ENCODE data around the gene ELP4. TPM values are rescaled to one million over a fixed set of nuclear protein-coding genes. Genes with fewer than 3 reads are reported as not detected.

The ELP4 gene
- total RNA-seq, 4 donors from 2014 or later = 14.4 to 23.3 (median 16.8) TPM

DNA sequence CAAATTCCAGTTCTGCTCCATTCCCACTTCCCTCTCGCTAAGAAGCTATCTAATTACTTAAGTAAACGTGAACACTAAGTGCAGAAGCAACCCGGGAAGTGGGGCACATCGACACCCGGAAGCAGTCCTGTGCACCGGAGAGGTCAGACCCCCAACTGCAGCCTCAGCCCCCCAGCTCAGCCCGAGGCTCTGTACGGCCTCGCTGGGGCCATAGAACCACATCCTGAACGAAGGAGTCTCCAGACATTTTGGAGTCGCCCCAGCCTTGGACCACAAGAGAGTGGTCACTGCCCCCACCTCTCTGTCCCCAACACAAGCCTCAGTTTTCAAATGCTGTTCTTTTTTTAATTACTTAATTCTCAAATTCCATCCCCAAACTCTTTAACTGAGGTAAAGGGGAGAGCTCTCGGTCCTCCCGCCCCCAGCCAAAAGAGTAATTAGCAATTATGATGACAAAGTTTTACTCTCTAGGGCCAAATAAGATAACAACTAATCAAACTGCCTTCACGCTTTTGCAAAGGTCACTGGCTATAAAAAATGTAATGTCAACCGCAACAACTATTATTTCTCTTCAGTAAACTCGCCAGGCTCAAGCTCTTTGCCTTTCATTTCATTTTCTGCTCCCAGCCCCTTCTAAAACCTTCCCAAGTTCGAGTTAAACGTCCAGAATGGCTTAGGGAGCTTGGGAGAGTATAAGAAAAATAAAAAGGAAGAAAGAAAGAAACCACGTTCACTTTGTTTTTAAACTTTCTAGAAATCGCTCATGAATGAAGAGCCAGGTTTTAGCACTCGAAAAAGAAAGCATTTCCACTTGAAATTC, 299.4 kb downstream of the ELP4 start:
- TF ChIP-seq, protein P1, sequence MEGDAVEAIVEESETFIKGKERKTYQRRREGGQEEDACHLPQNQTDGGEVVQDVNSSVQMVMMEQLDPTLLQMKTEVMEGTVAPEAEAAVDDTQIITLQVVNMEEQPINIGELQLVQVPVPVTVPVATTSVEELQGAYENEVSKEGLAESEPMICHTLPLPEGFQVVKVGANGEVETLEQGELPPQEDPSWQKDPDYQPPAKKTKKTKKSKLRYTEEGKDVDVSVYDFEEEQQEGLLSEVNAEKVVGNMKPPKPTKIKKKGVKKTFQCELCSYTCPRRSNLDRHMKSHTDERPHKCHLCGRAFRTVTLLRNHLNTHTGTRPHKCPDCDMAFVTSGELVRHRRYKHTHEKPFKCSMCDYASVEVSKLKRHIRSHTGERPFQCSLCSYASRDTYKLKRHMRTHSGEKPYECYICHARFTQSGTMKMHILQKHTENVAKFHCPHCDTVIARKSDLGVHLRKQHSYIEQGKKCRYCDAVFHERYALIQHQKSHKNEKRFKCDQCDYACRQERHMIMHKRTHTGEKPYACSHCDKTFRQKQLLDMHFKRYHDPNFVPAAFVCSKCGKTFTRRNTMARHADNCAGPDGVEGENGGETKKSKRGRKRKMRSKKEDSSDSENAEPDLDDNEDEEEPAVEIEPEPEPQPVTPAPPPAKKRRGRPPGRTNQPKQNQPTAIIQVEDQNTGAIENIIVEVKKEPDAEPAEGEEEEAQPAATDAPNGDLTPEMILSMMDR (IDR thresholded peaks at IDR 0.05; ENCODE audit: low read depth) = no peak

DNA sequence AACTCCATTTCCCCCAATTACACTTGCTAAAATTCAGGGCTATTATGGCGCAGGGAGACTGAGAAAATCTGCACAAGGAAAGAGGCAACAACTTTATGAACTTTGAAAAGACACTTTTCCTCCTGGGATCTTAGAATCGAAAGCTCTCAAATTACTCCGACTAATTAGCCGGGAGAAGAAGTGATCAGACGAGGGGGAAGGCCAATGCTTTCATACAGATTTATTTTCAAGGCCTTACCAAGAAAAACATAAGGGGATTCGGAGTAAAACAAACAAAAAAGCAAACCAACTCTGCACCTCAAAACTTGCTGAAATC, 299.9 kb downstream of the ELP4 start:
- TF ChIP-seq, protein P1 (IDR thresholded peaks at IDR 0.05; ENCODE audit: low read depth) = no peak

DNA sequence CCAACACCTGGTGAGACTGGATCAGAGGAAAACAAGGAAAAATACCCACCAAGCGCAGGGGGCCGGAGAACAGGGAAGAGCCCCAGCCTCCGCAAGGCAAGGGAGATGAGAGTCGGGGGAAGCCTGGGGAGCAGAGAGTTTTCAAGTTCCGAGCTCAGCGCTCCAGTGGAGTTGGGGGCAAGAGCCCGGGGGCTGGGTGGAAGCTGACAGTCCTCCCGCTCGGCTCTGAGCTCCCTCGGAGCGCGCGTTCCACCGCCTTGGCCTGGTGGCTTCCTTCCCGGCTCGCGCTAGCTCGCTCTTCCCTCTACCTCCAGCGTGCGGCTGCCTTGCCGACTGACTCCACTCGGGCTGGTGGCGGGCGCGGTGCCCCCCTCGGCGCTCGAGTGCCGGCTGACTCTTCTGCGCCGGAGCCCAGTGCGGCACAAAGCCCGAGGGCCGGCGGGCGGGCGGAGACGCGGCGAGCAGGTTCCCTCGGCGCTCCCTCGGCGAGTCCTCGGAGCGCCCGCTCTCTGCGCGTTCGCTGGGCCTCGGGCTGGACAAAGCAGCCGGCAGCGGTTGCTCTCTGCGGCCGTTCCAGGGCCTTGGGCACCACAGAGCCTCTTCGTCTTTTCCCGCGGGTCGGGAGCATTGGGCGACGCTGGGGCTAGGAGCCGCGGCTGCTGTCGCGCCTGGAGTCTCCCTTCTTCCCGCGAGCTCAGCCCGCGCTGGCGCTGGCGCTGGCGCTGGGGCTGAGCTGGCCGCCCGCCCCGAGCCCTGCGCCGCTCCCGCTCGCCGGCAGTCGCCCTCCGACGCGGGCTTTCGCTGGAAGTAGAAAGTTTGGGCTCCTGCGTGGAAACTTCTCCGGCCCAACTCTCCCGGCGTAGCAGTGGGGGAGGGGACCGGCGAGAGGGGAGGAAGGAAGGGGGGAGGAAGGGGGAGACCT, 300.6 kb downstream of the ELP4 start:
- TF ChIP-seq, protein P1 (IDR thresholded peaks at IDR 0.05; ENCODE audit: low read depth) = no peak

DNA sequence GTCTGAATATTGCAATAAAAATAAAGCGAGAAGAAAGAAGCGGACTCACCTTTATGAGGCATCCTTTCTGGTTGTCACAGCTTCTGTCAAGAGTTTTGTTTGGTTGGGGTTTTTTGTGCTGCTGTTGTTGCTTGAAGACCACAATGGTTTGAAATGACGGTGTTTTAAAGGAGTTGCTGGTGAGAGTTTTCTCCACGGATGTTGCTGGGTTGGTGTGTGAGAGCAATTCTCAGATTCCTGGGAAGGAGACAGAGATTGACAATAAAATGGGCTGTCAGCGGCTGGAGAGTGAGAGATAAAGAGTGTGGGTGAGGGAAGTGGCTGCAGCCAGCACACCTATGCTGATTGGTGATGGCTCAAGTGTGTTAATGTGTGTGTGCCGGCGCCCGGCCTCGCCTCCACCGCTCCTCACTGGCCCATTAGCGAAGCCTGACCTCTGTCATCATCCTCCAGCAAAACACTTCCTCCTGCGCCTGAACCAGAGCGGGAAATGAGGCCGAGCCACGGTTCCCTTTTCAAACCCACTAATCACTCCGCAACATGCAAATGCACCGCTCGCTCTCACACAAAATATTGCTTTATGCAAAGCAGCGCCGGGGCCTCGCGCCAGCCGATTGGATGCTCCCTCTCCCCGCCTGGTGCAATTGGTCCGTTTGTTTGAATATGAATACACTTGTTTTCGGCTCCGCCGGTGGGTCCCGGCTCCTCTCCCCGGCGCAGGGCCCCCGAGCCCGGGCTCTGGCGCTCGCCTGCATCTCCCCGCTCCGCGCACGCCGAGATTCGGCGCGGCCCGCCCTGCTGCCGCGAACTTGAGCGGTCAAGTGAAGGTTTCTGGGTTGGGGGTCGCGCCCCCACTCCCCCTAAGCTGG, 301.4 kb downstream of the ELP4 start, which contains the start of gene PAX6:
TSS of gene PAX6 (minus strand) at position 544 of the 869 bp plus-strand sequence. CDS start 4,911 bp downstream, outside the sequence.
- TF ChIP-seq, protein P1 (IDR thresholded peaks at IDR 0.05; ENCODE audit: low read depth) = no peak

DNA sequence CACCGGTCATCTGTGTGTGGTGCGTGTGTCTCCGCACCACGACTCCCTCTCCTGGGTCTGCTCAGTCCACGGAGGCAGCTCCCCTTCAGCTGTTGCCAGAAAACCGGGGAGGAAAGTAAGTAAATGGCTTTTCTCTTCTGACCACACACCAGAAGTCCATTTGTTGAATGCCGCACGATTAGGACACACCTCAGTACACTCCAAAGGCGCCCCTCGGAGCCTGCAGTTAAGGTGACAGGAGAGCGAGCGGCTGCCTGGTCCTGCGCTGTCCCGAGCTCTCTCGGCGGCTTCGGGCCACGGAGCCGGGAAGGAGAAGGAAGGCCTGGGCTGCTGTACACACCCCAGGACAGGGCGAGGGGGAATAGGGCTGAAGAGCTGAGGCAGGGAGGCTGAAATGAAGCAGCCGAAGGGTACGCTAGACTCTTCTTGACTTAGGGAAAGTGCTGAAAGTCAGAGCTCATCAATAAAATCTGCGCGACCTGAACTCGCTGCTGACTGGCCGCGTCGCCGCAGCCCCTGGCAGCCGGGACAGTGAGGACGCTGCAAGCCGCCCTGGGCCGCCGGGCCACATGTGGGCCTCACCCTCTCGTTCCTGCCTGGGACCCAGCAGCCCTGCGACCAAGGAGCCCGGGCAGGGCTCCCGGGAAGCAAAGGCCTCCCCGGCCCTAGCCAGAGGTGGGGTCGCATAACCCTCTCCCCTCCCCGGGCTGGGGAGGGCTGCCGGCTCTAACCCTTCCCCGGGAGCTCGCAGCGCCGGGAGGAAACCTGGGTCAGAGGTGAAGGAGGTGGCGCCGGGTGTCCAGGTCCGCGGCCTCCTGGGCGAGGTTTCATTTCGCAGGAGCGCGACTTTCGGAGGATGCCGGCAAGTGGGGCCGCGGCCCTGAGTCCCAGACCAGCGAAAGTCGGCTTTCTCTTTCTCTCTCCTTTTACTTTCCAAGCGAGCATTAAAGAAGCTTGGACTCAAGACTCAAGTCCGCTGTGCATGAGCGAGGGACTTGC, 303.1 kb downstream of the ELP4 start:
- TF ChIP-seq, protein P1 (IDR thresholded peaks at IDR 0.05; ENCODE audit: low read depth) = no peak

Data from subcutaneous adipose tissue (tissue), 4 donors.